ENCODE results near the gene LDLRAD2. TPM values are rescaled to one million over a fixed set of nuclear protein-coding genes. Genes with fewer than 3 reads are reported as not detected.

The LDLRAD2 gene
- total RNA-seq, 1 experiment from 2014 or later, result 1.0 TPM

DNA sequence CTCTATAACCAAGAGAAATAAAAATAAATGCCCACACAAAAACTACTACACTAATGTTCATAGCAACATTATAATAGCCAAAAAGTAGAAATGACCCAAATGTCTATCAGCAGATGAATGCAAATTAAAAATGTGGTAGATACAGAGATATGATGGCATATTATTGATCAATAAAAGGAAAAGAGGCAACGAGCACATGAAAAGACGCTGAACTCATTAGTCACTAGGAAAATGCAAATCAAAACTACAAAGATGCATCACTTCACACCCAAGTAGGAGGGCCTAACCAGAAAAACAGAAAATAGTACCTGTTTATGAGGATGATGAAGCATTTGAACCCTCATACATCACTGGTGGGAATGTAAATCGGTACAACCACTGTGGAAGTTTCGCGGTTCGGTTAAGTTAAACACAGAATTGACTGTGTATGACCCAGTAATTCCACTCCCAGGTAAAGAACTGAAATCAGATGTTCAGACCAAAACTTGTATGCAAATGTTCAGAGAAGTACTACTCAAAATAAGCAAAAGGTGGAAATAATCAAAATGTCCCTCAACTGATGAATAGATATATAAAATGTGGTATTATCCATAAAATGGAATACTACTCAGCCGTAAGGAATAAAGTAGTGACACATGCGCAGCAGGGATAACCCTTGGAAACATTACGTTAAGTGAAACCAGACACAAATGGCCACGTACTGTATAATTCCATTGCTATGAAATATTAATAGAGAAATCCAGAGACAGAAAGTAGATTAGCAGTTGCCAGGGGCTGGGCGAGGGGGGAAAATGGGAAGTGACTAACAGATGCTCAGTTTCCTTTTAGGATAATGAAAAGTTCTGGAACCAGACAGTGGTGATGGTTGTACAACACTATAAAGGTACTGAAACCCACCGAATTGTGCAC, 32.2 kb upstream of the LDLRAD2 start:
- Histone ChIP-seq H3K9me3 (ENCODE audit: control insufficient read depth, low read depth, low read length) (no peaks in the 10 kb centered on the region), H2AK5ac (ENCODE audit: insufficient read length, low read length) (no peak overlapping the region), H3K27ac (ENCODE audit: insufficient read length, low read depth, low read length) (no peak overlapping the region), H3K9ac (ENCODE audit: extremely low read depth, insufficient read length, low read length) (no peak overlapping the region), H2BK20ac (ENCODE audit: low read depth, low read length, poor library complexity, severe bottlenecking) (no peak overlapping the region), H3K18ac (ENCODE audit: insufficient read length, low read depth, low read length) (no peak overlapping the region), H3T11ph (ENCODE audit: low read length) (no peak overlapping the region), H3K23ac (ENCODE audit: insufficient read length, low read depth, low read length) (no peak overlapping the region), H3K4me1 (ENCODE audit: insufficient read depth, low read length) (no peaks in the 10 kb centered on the region), H2BK120ac (ENCODE audit: low read depth, low read length, poor library complexity, severe bottlenecking) (no peak overlapping the region), H3K79me1 (ENCODE audit: insufficient read depth, low read depth, low read length, poor library complexity, severe bottlenecking) (peaks cover 7% of the 10 kb centered on the region), H4K8ac (replicated peaks; ENCODE audit: insufficient read length, low read depth, low read length) (no peak overlapping the region), H4K20me1 (ENCODE audit: control insufficient read depth, insufficient read depth, insufficient read length) (no peaks in the 10 kb centered on the region), H4K5ac (ENCODE audit: insufficient read length, low read depth, low read length) (no peak overlapping the region), H2BK12ac (ENCODE audit: insufficient read length, low read depth, low read length) (no peak overlapping the region), H3K4ac (ENCODE audit: low read depth, low read length) (no peak overlapping the region), H3K14ac (ENCODE audit: insufficient read depth, low read length) (no peak overlapping the region), H4K91ac (ENCODE audit: insufficient read length, low read depth, low read length) (no peak overlapping the region), H3K4me2 (ENCODE audit: insufficient read depth, insufficient read length, low read length) (no peak overlapping the region), H3K23me2 (ENCODE audit: insufficient read length, low read depth, low read length, poor library complexity, severe bottlenecking) (peaks cover 9% of the 10 kb centered on the region), H3K27me3 (ENCODE audit: insufficient read depth, low read length) (no peaks in the 10 kb centered on the region), H3K56ac (ENCODE audit: insufficient read length, low read depth, low read length) (no peak overlapping the region), H2BK5ac (ENCODE audit: insufficient read length, low read length) (no peak overlapping the region), H2AFZ (ENCODE audit: low read length) (no peak overlapping the region), H3K79me2 (ENCODE audit: insufficient read depth, low read length) (peaks cover 56% of the 10 kb centered on the region), H2BK15ac (ENCODE audit: low read depth, low read length) (no peak overlapping the region)
- Mint-ChIP-seq H3K4me1 (peaks cover 10 to 17% of the 10 kb centered on the region in 2 experiments), H3K27me3 (ENCODE audit: low read depth) (no peaks in the 10 kb centered on the region; the same call in 1 of the 2 replicates), H3K9me3 (peaks cover 5 to 11% of the 10 kb centered on the region in 2 experiments; a peak in 3 of 5 replicates), H3K27ac (no peak overlapping the region; a peak in 1 of 7 replicates), H3K4me3 (peak overlapping the region; percentile 28 to 64; a peak in 2 of 5 replicates), H3K36me3 (ENCODE audit: insufficient read depth in 1 of 3, low read depth in 3 of 3) (peaks cover 2 to 14% (median 7%) of the 10 kb centered on the region in 3 experiments; a peak in 6 of 7 replicates)
- DNase-seq, result no peak
- TF ChIP-seq, protein P1, sequence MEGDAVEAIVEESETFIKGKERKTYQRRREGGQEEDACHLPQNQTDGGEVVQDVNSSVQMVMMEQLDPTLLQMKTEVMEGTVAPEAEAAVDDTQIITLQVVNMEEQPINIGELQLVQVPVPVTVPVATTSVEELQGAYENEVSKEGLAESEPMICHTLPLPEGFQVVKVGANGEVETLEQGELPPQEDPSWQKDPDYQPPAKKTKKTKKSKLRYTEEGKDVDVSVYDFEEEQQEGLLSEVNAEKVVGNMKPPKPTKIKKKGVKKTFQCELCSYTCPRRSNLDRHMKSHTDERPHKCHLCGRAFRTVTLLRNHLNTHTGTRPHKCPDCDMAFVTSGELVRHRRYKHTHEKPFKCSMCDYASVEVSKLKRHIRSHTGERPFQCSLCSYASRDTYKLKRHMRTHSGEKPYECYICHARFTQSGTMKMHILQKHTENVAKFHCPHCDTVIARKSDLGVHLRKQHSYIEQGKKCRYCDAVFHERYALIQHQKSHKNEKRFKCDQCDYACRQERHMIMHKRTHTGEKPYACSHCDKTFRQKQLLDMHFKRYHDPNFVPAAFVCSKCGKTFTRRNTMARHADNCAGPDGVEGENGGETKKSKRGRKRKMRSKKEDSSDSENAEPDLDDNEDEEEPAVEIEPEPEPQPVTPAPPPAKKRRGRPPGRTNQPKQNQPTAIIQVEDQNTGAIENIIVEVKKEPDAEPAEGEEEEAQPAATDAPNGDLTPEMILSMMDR (conservative IDR thresholded peaks at IDR 0.05), result no peak
- no CpG with 5 or more reads among the region's 12 CpGs for WGBS (ENCODE audit: extremely low coverage, insufficient read length, low lambda C conversion rate)
